Measurements from ENCODE around the gene ATP8B4. TPM values are rescaled to one million over a fixed set of nuclear protein-coding genes. Genes with fewer than 3 reads are reported as not detected.
A peak's percentile ranks its signal among the peaks of the same experiment; 100 is the strongest.

ATP8B4 gene
- total RNA-seq, 1 experiment from 2014 or later, result not detected

GRCh38 chr15:49927189-49927861 lies 191.7 kb downstream of the ATP8B4 start:
- ATAC-seq (no peak), DNase-seq (no peak)
- Histone ChIP-seq H3K4me3 (ENCODE audit: low read length) (no peak overlapping the region), H2AFZ (ENCODE audit: low read length) (no peak overlapping the region), H3K36me3 (ENCODE audit: low read depth, low read length) (no peaks in the 10 kb centered on the region), H3K9me2 (replicated peaks; ENCODE audit: low read length) (no peaks in the 10 kb centered on the region), H3K4me2 (ENCODE audit: low read length) (no peak overlapping the region), H3K27me3 (ENCODE audit: low read length) (no peaks in the 10 kb centered on the region), H3K9ac (ENCODE audit: low read length) (no peak overlapping the region), H3K4me1 (ENCODE audit: insufficient read depth, low read length) (no peaks in the 10 kb centered on the region), H3K9me3 (ENCODE audit: low read length) (no peaks in the 10 kb centered on the region), H4K20me1 (ENCODE audit: low read length) (no peaks in the 10 kb centered on the region), H3F3A (ENCODE audit: low read length, unreplicated experiment) (no peaks in the 10 kb centered on the region), H3K27ac (ENCODE audit: low read length) (no peak overlapping the region), H3K79me2 (ENCODE audit: low read length) (no peaks in the 10 kb centered on the region)
- TF ChIP-seq, protein P1, sequence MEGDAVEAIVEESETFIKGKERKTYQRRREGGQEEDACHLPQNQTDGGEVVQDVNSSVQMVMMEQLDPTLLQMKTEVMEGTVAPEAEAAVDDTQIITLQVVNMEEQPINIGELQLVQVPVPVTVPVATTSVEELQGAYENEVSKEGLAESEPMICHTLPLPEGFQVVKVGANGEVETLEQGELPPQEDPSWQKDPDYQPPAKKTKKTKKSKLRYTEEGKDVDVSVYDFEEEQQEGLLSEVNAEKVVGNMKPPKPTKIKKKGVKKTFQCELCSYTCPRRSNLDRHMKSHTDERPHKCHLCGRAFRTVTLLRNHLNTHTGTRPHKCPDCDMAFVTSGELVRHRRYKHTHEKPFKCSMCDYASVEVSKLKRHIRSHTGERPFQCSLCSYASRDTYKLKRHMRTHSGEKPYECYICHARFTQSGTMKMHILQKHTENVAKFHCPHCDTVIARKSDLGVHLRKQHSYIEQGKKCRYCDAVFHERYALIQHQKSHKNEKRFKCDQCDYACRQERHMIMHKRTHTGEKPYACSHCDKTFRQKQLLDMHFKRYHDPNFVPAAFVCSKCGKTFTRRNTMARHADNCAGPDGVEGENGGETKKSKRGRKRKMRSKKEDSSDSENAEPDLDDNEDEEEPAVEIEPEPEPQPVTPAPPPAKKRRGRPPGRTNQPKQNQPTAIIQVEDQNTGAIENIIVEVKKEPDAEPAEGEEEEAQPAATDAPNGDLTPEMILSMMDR (conservative IDR thresholded peaks at IDR 0.05; ENCODE audit: low read depth, low read length), result no peak
- TF ChIP-seq EZH2 (IDR thresholded peaks at IDR 0.05; ENCODE audit: low read length, unreplicated experiment), result no peak
- no peak for TF ChIP-seq EZH2phosphoT487 (IDR thresholded peaks at IDR 0.05; ENCODE audit: borderline replicate concordance, low read length)
- BruUV-seq (replicated peaks), result no TSS peak
- CTCF ChIA-PET, result no interaction called here
- POLR2A ChIA-PET (ENCODE audit: unreplicated experiment), result no interaction called here
- intact Hi-C loops (cut with micrococcal nuclease), result no loop called here

GRCh38 chr15:49926740-49927139 lies 192.3 kb downstream of the ATP8B4 start:
- Histone ChIP-seq H3K9me3 (ENCODE audit: low read length) (no peaks in the 10 kb centered on the region), H3K9me2 (replicated peaks; ENCODE audit: low read length) (no peaks in the 10 kb centered on the region), H3F3A (ENCODE audit: low read length, unreplicated experiment) (no peaks in the 10 kb centered on the region), H3K27ac (ENCODE audit: low read length) (no peak overlapping the region), H3K4me1 (ENCODE audit: insufficient read depth, low read length) (no peaks in the 10 kb centered on the region), H3K79me2 (ENCODE audit: low read length) (no peaks in the 10 kb centered on the region), H3K4me3 (ENCODE audit: low read length) (no peak overlapping the region), H4K20me1 (ENCODE audit: low read length) (no peaks in the 10 kb centered on the region), H2AFZ (ENCODE audit: low read length) (no peak overlapping the region), H3K36me3 (ENCODE audit: low read depth, low read length) (no peaks in the 10 kb centered on the region), H3K27me3 (ENCODE audit: low read length) (no peaks in the 10 kb centered on the region), H3K4me2 (ENCODE audit: low read length) (no peak overlapping the region), H3K9ac (ENCODE audit: low read length) (no peak overlapping the region)
- CTCF ChIA-PET, result no interaction called here
- ATAC-seq (no peak), DNase-seq (no peak)
- no TSS peak for BruUV-seq (replicated peaks)
- intact Hi-C loops (cut with micrococcal nuclease), result no loop called here
- POLR2A ChIA-PET (ENCODE audit: unreplicated experiment), result no interaction called here
- TF ChIP-seq, protein P1 (conservative IDR thresholded peaks at IDR 0.05; ENCODE audit: low read depth, low read length), result no peak
- TF ChIP-seq EZH2phosphoT487 (IDR thresholded peaks at IDR 0.05; ENCODE audit: borderline replicate concordance, low read length) (no peak), EZH2 (IDR thresholded peaks at IDR 0.05; ENCODE audit: low read length, unreplicated experiment) (no peak)

GRCh38 chr15:49923671-49924070 lies 195.4 kb downstream of the ATP8B4 start:
- Histone ChIP-seq H3K4me2 (ENCODE audit: low read length) (no peak overlapping the region), H3K79me2 (ENCODE audit: low read length) (no peaks in the 10 kb centered on the region), H3K9me3 (ENCODE audit: low read length) (no peaks in the 10 kb centered on the region), H3K9me2 (replicated peaks; ENCODE audit: low read length) (no peaks in the 10 kb centered on the region), H3K27me3 (ENCODE audit: low read length) (no peaks in the 10 kb centered on the region), H3K4me3 (ENCODE audit: low read length) (no peak overlapping the region), H3K27ac (ENCODE audit: low read length) (no peak overlapping the region), H2AFZ (ENCODE audit: low read length) (no peak overlapping the region), H3K36me3 (ENCODE audit: low read depth, low read length) (no peaks in the 10 kb centered on the region), H3K4me1 (ENCODE audit: insufficient read depth, low read length) (no peaks in the 10 kb centered on the region), H4K20me1 (ENCODE audit: low read length) (no peaks in the 10 kb centered on the region), H3K9ac (ENCODE audit: low read length) (no peak overlapping the region), H3F3A (ENCODE audit: low read length, unreplicated experiment) (no peaks in the 10 kb centered on the region)
- DNase-seq, result no peak
- TF ChIP-seq, protein P1 (conservative IDR thresholded peaks at IDR 0.05; ENCODE audit: low read depth, low read length), result 0 out of 2 replicates have a peak, but pooled peaks have one; percentile 16
- no peak for TF ChIP-seq EZH2phosphoT487 (IDR thresholded peaks at IDR 0.05; ENCODE audit: borderline replicate concordance, low read length)
- POLR2A ChIA-PET (ENCODE audit: unreplicated experiment), result no interaction called here
- ATAC-seq, result no peak
- CTCF ChIA-PET, result no interaction called here
- intact Hi-C loops (cut with micrococcal nuclease), result no loop called here
- BruUV-seq (replicated peaks), result no TSS peak

All from PC-3 (cell line).